AG20443 (cell line): Measurements from ENCODE around the gene ARHGAP45.

Source experiments
- DNase-seq: peaks from one replicate; pipeline ENCODE4 v3.0.0; 2012; ENCODE audit warnings: low spot score, mixed read lengths

Gene ARHGAP45

GRCh38 chr19:1055028-1055425 lies 11.9 kb upstream of the ARHGAP45 start:
- DNase-seq, result no peak

- DNase-seq, result no peak
These were observed 10.9 kb upstream of the ARHGAP45 start for GRCh38 chr19:1055886-1056620.

- DNase-seq, result no peak
These were observed 9.7 kb upstream of the ARHGAP45 start for GRCh38 chr19:1057176-1057855.

GRCh38 chr19:1058112-1058511 lies 8.9 kb upstream of the ARHGAP45 start:
- DNase-seq, result no peak

- DNase-seq, result no peak
These were observed 6.3 kb upstream of the ARHGAP45 start for GRCh38 chr19:1060689-1061088.

- DNase-seq, result no peak
These were observed 5.0 kb upstream of the ARHGAP45 start for GRCh38 chr19:1061987-1062386.

GRCh38 chr19:1062387-1063029 lies 4.5 kb upstream of the ARHGAP45 start:
- DNase-seq, result no peak

- DNase-seq, result no peak
These were observed 3.7 kb upstream of the ARHGAP45 start for GRCh38 chr19:1063030-1063908.

- DNase-seq, result no peak
These were observed 2.9 kb upstream of the ARHGAP45 start for GRCh38 chr19:1063909-1064660.

- peak; percentile 91 for DNase-seq
These were observed 2.0 kb upstream of the ARHGAP45 start for GRCh38 chr19:1064661-1065605.

GRCh38 chr19:1065606-1066109 lies 1.3 kb upstream of the ARHGAP45 start:
- DNase-seq, result no peak

- no peak for DNase-seq
These were observed 668 bp upstream of the ARHGAP45 start for GRCh38 chr19:1066251-1066747.

- no peak for DNase-seq
These were observed 482 bp downstream of the ARHGAP45 start for GRCh38 chr19:1067341-1067957.

GRCh38 chr19:1068009-1069001 lies 1.3 kb downstream of the ARHGAP45 start:
- DNase-seq, result no peak

GRCh38 chr19:1069009-1069779 lies 2.2 kb downstream of the ARHGAP45 start:
- no peak for DNase-seq

GRCh38 chr19:1070576-1070930 lies 3.6 kb downstream of the ARHGAP45 start:
- no peak for DNase-seq
